Prostate gland (tissue), 2 donors: ENCODE results near the gene MARK2.

Experiments used
- CTCF ChIP-seq, 4 experiments: fragments of 200-600 bp in 2 of 4; fragments of 450-650 bp in 2 of 4; sonication (generic) in 2 of 4; IDR thresholded peaks; 1 replicate in 3 of 4; 2 replicates in 1 of 4; pipeline ENCODE4 v1.5.1; 2016 to 2019; ENCODE audit warnings: antibody characterized with exemption in 4 of 4, mild to moderate bottlenecking in 2 of 4, moderate library complexity in 2 of 4
- POLR2A ChIP-seq: fragments of 450-650 bp; IDR thresholded peaks from one replicate; pipeline ENCODE4 v1.6.1; 2016; ENCODE audit warnings: antibody characterized with exemption, mild to moderate bottlenecking

GRCh38 chr11:63923319-63923718 is 84.4 kb downstream of the MARK2 start:
- TF ChIP-seq CTCF (IDR thresholded peaks at IDR 0.05), result no peak
- no peak for TF ChIP-seq POLR2A
